Medulla oblongata (tissue), 1 donor: Measurements from ENCODE around the gene SCNM1.
"Not testable (repeated sequence)": the region's sequence is repeated elsewhere in the genome, so short reads cannot be mapped to it uniquely, and the experiment has no call there.

ENCODE experiments used
- DNase-seq: peaks from one replicate; pipeline ENCODE4 v3.0.0-alpha.2; 2015; ENCODE audit errors: extremely low spot score

The SCNM1 gene

GRCh38 chr1:151146412-151147131 lies 19.4 kb upstream of the SCNM1 start, which contains the start of gene SEMA6C:
Gene SEMA6C, minus strand, starts transcription at chr1:151146631. Its CDS starts 4,010 bp downstream, at chr1:151142621.
- DNase-seq, result peak; percentile 97

- no peak for DNase-seq
Measured at GRCh38 chr1:151147132-151147503, 18.8 kb upstream of the SCNM1 start.

DNA sequence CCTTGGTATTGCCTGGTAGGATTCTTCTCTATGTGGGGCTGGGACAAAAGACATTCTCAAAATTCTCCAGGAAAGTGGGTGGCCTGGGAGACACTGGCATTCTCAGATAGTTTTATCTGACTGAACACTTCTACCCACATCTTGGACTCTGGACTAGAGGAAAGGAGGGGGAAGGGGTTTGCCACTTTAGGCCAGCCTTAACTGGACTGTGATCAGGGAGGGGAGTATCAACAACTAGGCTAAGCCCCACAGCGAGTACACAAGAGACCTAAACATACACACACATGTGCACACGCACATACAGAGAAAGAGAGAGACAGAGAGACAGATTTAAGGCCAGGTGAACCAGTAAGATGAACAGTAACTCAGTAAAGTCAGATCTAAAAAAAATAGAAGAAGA lies 18.3 kb upstream of the SCNM1 start:
- no peak for DNase-seq

GRCh38 chr1:151156515-151156819 lies 9.5 kb upstream of the SCNM1 start, which contains the start of gene TNFAIP8L2:
Gene TNFAIP8L2, plus strand, starts transcription at chr1:151156649. Its CDS starts 2,049 bp downstream, at chr1:151158698.
- DNase-seq, result peak; percentile 63

DNA sequence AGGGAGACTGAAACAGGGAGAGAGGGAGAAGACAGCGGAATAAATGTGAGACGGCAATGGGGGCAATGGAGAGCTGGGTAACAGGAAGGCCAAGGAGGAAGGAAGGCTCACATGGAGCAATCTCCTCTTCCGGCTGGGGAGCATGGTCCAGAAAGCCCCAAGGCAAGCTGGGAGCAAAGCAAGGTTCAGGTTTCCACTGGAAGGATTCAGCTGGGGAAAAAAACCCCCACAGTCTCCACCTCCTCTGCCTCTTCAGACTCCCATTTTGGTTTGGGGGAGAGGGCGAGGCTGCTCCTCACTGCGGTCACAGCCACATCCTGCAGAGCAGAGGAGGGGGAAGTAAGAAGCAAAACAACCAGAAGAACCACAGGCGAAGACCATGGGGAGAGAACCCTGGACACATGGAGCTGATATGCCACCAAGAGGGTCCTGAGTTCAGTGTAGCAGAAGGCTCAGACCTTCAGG lies 8.8 kb upstream of the SCNM1 start:
- peak; percentile 34 for DNase-seq

GRCh38 chr1:151158326-151158725 lies 7.6 kb upstream of the SCNM1 start:
- DNase-seq, result no peak

DNA sequence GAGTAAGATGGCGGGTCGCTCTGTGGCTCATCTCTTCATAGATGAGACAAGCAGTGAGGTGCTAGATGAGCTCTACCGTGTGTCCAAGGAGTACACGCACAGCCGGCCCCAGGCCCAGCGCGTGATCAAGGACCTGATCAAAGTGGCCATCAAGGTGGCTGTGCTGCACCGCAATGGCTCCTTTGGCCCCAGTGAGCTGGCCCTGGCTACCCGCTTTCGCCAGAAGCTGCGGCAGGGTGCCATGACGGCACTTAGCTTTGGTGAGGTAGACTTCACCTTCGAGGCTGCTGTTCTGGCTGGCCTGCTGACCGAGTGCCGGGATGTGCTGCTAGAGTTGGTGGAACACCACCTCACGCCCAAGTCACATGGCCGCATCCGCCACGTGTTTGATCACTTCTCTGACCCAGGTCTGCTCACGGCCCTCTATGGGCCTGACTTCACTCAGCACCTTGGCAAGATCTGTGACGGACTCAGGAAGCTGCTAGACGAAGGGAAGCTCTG lies 7.1 kb upstream of the SCNM1 start:
- DNase-seq, result no peak

- peak; percentile 40 for DNase-seq
Measured at GRCh38 chr1:151159373-151159772, 6.6 kb upstream of the SCNM1 start.

DNA sequence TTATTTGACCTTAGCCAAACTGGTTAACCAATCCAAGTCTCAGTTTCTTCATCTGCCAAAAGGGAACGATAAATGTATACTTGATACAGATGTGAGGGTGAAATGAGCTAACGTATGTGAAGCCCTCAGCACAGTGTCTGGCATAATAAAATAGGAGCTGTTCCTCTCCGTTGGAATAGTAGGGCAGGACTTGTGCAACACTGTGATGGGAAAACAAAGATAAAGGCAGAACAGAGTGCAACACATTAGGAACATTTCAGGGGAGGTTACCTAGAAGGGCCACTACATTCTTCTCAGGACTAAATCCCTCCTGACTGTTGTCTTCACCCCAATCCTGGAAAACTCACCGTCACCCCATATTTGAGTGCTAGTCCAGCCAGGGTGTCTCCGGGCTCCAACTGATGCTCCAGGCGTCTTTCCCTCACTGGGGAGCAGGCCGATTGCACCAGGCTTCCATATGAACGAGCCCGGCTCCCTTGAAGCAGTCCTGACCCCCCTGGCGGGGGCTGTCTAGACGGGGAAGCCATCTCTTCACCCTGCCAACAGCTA lies 1.1 kb upstream of the SCNM1 start:
- DNase-seq, result no peak

DNA sequence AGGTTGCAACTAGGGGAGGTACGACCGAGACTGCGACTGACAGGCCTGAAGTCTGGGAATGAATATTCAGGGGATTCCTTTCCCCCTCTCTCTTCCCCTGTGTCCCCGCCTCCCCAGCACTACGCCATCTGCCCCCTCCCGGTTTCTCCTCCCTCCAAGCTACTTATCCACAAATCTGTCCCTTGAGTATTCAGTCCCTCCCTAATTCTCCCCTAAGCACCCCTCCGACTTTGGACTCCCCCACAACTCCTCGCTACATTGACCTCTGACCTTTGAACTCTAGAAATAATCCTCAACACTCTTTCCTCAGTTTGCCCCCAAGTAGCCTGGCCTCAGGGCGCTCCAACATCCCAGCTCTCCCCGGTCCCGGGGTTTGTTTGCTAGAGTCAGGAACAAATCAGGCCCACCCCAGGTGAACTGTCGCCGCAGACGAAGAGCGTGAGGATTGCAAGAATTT lies 635 bp upstream of the SCNM1 start:
- DNase-seq, result peak; percentile 59

GRCh38 chr1:151166505-151166956 lies 587 bp downstream of the SCNM1 start:
- no peak for DNase-seq

DNA sequence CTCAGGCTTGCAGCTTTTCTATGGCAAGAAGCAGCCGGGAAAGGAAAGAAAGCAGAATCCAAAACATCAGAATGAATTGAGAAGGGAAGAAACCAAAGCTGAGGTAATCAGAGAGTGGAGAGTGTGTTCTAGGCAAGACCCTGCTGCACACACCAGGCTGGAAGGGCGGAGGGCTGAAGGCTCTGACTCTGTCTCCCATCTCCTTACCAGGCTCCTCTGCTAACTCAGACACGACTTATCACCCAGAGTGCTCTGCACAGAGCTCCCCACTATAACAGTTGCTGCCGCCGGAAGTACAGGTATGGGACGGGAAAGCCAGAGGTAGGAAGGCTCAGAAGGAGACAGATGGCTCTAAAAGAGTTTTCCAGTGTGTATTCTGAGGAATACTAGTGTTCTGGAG lies 1.2 kb downstream of the SCNM1 start:
- no peak for DNase-seq

- DNase-seq, result no peak
Measured at GRCh38 chr1:151171190-151171589, 5.2 kb downstream of the SCNM1 start.

GRCh38 chr1:151175041-151175741 lies 9.2 kb downstream of the SCNM1 start:
- DNase-seq, result peak; percentile 91

- no peak for DNase-seq
Measured at GRCh38 chr1:151175863-151176262, 9.9 kb downstream of the SCNM1 start, which contains the start of gene TMOD4. Gene TMOD4, minus strand, starts transcription at chr1:151175981. Its CDS starts 1,106 bp downstream, at chr1:151174875.

GRCh38 chr1:151176514-151177045 lies 10.6 kb downstream of the SCNM1 start:
- no peak for DNase-seq

DNA sequence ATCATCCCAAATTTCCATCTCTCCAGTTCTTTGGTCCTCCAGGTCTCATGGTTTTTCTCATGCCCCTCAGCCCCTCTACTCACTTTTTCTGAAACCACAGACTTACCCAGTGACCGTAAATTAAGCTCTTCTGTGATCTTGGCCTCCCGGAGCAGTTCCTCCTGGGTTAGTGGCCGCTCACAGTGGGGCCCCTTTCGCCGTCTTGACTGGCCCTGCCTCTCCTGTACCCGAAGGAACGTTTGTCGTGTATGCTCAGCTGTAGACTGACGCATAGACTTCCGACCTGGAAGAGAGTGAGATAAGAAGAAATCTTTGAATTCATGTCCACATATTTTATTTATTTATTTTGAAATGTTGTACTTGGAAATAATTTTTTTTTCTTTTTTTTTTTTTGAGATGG lies 18.3 kb downstream of the SCNM1 start:
- no peak for DNase-seq

GRCh38 chr1:151187205-151187604 lies 21.3 kb downstream of the SCNM1 start:
- no peak for DNase-seq

GRCh38 chr1:151188667-151189066 lies 22.7 kb downstream of the SCNM1 start:
- not testable (repeated sequence) for DNase-seq

DNA sequence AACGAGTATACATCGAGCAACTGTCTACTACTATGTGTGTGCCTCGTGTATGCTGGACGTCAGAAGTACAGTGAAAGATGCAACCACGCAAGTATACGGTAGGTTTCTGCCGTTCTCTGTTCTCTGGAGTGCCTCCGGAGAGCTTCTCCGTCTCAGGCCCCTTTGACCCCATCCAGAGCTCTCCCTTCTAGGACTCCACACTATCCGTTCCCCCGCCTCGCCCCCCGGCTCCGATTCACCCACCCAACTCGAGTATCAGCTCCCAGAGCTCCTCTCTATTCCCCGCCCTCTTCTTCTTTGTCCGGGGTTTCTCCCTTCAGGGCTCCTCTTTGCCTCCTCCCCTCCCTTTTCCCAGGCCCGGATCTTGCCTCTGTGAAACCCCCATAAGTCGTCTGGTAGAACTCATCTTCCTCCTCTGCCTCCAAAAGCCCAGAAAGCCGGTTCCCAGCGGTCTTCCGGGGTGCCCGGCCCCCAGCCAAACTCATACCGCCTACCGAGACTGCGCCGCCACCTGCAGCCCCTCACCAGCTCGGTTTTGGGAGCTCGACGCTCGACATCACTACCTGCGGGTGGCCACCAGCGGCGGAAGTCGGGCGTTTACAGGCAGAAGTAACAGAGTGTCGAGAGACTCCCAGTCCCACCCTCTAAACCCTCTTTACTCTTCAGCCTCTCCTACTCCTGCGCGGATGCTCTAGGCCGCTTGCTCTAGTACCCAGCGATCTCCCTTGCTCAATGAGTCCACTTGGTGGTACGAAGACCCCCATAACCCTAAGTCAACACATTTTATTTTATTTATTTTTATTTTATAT lies 23.9 kb downstream of the SCNM1 start, which contains the start of gene VPS72:
VPS72 (minus strand) TSS at position 561 of the 809 bp plus-strand sequence; CDS start at position 485, 76 bp downstream.
- DNase-seq, result peak; percentile 91

- no peak for DNase-seq
Measured at GRCh38 chr1:151192047-151192446, 26.1 kb downstream of the SCNM1 start.
